ENCODE measurements around the gene TULP1. TPM values are rescaled to one million over a fixed set of nuclear protein-coding genes. Genes with fewer than 3 reads are reported as not detected.

TULP1 gene
- total RNA-seq, 1 donor from 2014 or later: not detected

DNA sequence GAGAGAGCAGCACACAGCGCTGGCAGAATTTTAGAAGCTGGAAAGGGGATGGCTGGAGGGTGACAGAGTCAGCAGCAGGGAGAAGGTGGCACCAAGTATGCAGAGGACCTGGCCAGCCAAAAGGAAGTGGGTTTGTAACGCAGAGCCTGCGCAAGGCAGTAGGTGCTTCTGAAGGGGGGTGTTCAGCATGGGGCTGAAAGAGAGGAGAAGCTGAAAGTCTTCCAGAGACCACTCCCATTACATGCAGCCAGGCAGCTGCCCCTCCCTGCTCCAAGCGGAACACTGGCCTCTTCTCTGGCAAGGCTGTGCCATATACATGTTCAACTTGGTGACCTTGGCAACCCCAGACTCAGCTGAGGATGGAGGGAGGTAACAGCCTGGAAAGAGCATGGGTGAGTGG, 42.1 kb upstream of the TULP1 start:
- TF ChIP-seq CTCF (IDR thresholded peaks at IDR 0.05; ENCODE audit: unreplicated experiment): no peak
- peaks cover 2% of the 10 kb centered on the region for H3K27me3 Mint-ChIP-seq (ENCODE audit: unreplicated experiment)
- H3K4me3 Mint-ChIP-seq (ENCODE audit: unreplicated experiment): no peak overlapping the region
- no peak for DNase-seq (ENCODE audit: low spot score)
- no peaks in the 10 kb centered on the region for H3K9me3 Mint-ChIP-seq (ENCODE audit: unreplicated experiment)
- H3K36me3 Mint-ChIP-seq (ENCODE audit: low read depth, unreplicated experiment): no peaks in the 10 kb centered on the region
- H3K4me1 Mint-ChIP-seq (ENCODE audit: unreplicated experiment): peaks cover 1% of the 10 kb centered on the region
- no peak overlapping the region for H3K27ac Mint-ChIP-seq (ENCODE audit: unreplicated experiment)

- Mint-ChIP-seq H3K27me3 (ENCODE audit: unreplicated experiment) (peaks cover 1% of the 10 kb centered on the region), H3K4me1 (ENCODE audit: unreplicated experiment) (peaks cover 5% of the 10 kb centered on the region), H3K4me3 (ENCODE audit: unreplicated experiment) (no peak overlapping the region), H3K36me3 (ENCODE audit: low read depth, unreplicated experiment) (no peaks in the 10 kb centered on the region), H3K27ac (ENCODE audit: unreplicated experiment) (no peak overlapping the region), H3K9me3 (ENCODE audit: unreplicated experiment) (no peaks in the 10 kb centered on the region)
- DNase-seq (ENCODE audit: low spot score): no peak
- TF ChIP-seq CTCF (IDR thresholded peaks at IDR 0.05; ENCODE audit: unreplicated experiment): no peak
Observed at GRCh38 chr6:35553315-35553714, 40.6 kb upstream of the TULP1 start.

- Mint-ChIP-seq H3K27me3 (ENCODE audit: unreplicated experiment) (peaks cover 1% of the 10 kb centered on the region), H3K4me3 (ENCODE audit: unreplicated experiment) (no peak overlapping the region), H3K9me3 (ENCODE audit: unreplicated experiment) (no peaks in the 10 kb centered on the region), H3K4me1 (ENCODE audit: unreplicated experiment) (peaks cover 11% of the 10 kb centered on the region), H3K36me3 (ENCODE audit: low read depth, unreplicated experiment) (no peaks in the 10 kb centered on the region), H3K27ac (ENCODE audit: unreplicated experiment) (no peak overlapping the region)
- peak; percentile 96 for TF ChIP-seq CTCF (IDR thresholded peaks at IDR 0.05; ENCODE audit: unreplicated experiment)
- peak; percentile 57 for DNase-seq (ENCODE audit: low spot score)
Observed at GRCh38 chr6:35552285-35552917, 39.7 kb upstream of the TULP1 start.

GRCh38 chr6:35550437-35550836, 37.7 kb upstream of the TULP1 start:
- peaks cover 12% of the 10 kb centered on the region for H3K4me1 Mint-ChIP-seq (ENCODE audit: unreplicated experiment)
- no peak overlapping the region for H3K4me3 Mint-ChIP-seq (ENCODE audit: unreplicated experiment)
- H3K9me3 Mint-ChIP-seq (ENCODE audit: unreplicated experiment): no peaks in the 10 kb centered on the region
- TF ChIP-seq CTCF (IDR thresholded peaks at IDR 0.05; ENCODE audit: unreplicated experiment): no peak
- DNase-seq (ENCODE audit: low spot score): no peak
- H3K27ac Mint-ChIP-seq (ENCODE audit: unreplicated experiment): no peak overlapping the region
- peaks cover 1% of the 10 kb centered on the region for H3K27me3 Mint-ChIP-seq (ENCODE audit: unreplicated experiment)
- no peaks in the 10 kb centered on the region for H3K36me3 Mint-ChIP-seq (ENCODE audit: low read depth, unreplicated experiment)

- no peaks in the 10 kb centered on the region for H3K36me3 Mint-ChIP-seq (ENCODE audit: low read depth, unreplicated experiment)
- H3K27ac Mint-ChIP-seq (ENCODE audit: unreplicated experiment): peak overlapping the region; percentile 75
- H3K4me1 Mint-ChIP-seq (ENCODE audit: unreplicated experiment): peaks cover 12% of the 10 kb centered on the region
- H3K4me3 Mint-ChIP-seq (ENCODE audit: unreplicated experiment): no peak overlapping the region
- no peak for DNase-seq (ENCODE audit: low spot score)
- H3K9me3 Mint-ChIP-seq (ENCODE audit: unreplicated experiment): no peaks in the 10 kb centered on the region
- H3K27me3 Mint-ChIP-seq (ENCODE audit: unreplicated experiment): no peaks in the 10 kb centered on the region
- TF ChIP-seq CTCF (IDR thresholded peaks at IDR 0.05; ENCODE audit: unreplicated experiment): no peak
Observed at GRCh38 chr6:35547676-35548075, 35.0 kb upstream of the TULP1 start.
